HepG2 (cell line): ENCODE data around the gene SMAD3. TPM values are rescaled to one million over a fixed set of nuclear protein-coding genes. Genes with fewer than 3 reads are reported as not detected.

Experiments used
- AGO2 ChIP-seq: fragments of 200-400 bp; formaldehyde crosslinking; optimal IDR thresholded peaks from 2 replicates; pipeline ENCODE3; 2017; ENCODE audit warnings: mild to moderate bottlenecking, low read depth, low read length, moderate library complexity
- AHDC1 ChIP-seq: sonication (generic); formaldehyde crosslinking; IDR thresholded peaks from 2 replicates; pipeline ENCODE4 v1.5.1; 2020; ENCODE audit warnings: mild to moderate bottlenecking, missing genetic modification reagents, borderline replicate concordance
- CREM ChIP-seq, 2 experiments: sonication (generic) in 1 of 2; formaldehyde crosslinking in 1 of 2; IDR thresholded peaks; 2 replicates each; pipeline versions ENCODE4 v1.4.0 to v1.6.1; 2016 to 2020; ENCODE audit warnings: antibody characterized with exemption in 1 of 2, mild to moderate bottlenecking in 1 of 2, missing genetic modification reagents in 1 of 2
- GMEB2 ChIP-seq: IDR thresholded peaks from 2 replicates; pipeline ENCODE4 v1.6.1; 2016; ENCODE audit warnings: missing biosample characterization, missing genetic modification reagents, low read depth
- SNAPC2 ChIP-seq: sonication (generic); formaldehyde crosslinking; IDR thresholded peaks from 2 replicates; pipeline ENCODE4 v1.8.1; 2022; ENCODE audit warnings: mild to moderate bottlenecking, missing genetic modification reagents
- ZBTB33 ChIP-seq: sonication (generic); formaldehyde crosslinking; IDR thresholded peaks from 2 replicates; pipeline ENCODE4 v1.4.0; 2020; ENCODE audit warnings: missing genetic modification reagents
- ZBTB4 ChIP-seq: sonication (generic); formaldehyde crosslinking; IDR thresholded peaks from 2 replicates; pipeline ENCODE4 v1.4.0; 2020; ENCODE audit warnings: missing genetic modification reagents, mild to moderate bottlenecking, borderline replicate concordance
- ZMAT3 ChIP-seq: sonication (generic); formaldehyde crosslinking; conservative IDR thresholded peaks from 2 replicates; pipeline ENCODE4 v1.7.0; 2021; ENCODE audit warnings: missing genetic modification reagents
- ZNF770 ChIP-seq: sonication (generic); formaldehyde crosslinking; IDR thresholded peaks from 2 replicates; pipeline ENCODE4 v1.5.0; 2020; ENCODE audit warnings: mild to moderate bottlenecking, missing genetic modification reagents
- polyA plus RNA-seq, 8 experiments: library from polyadenylated mRNA; depleted of rRNA in 3 of 8; stranded (reverse) in 7 of 8; unstranded in 1 of 8; fragments of >200 nt; fragmentation: Illumina TruSeq in 4 of 8; extraction: Trizol in 4 of 8; gene quantifications; 2 replicates each; pipeline versions ENCODE4 v1.2.1 to v1.2.3, GENCODE V29; 2011 to 2016; ENCODE audit warnings: low read depth in 4 of 8, missing spikeins in 1 of 8, mixed read lengths in 1 of 8; ENCODE audit not compliant: insufficient read depth in 1 of 8
- total RNA-seq, 5 experiments: library from RNA; depleted of rRNA; stranded (reverse); fragments of >200 nt; fragmentation: Illumina TruSeq; extraction: Trizol; gene quantifications; 2 replicates each; pipeline ENCODE4 v1.2.3, GENCODE V29; 2016; ENCODE audit warnings: low read depth in 1 of 5

The SMAD3 gene
- total and polyA plus RNA-seq, 2 of the 13 experiments (the other 11 are each of a cell fraction or from before 2014, with no cell fraction given) = 8.6 to 56.3 TPM

GRCh38 chr15:67150023-67150860 lies 84.8 kb downstream of the SMAD3 start (continued):
- TF ChIP-seq CREM (IDR thresholded peaks at IDR 0.05) (no peak), CREM (CRISPR knock-in tag; IDR thresholded peaks at IDR 0.05) (no peak), ZNF770 (CRISPR knock-in tag) (no peak), ZMAT3 (CRISPR knock-in tag) (no peak), ZBTB33 (CRISPR knock-in tag) (no peak), SNAPC2 (CRISPR knock-in tag) (no peak), AGO2 (no peak), ZBTB4 (no peak), AHDC1 (CRISPR knock-in tag) (peak; percentile 49; the same call in 1 of the 2 replicates), GMEB2 (no peak)
